SK-N-SH treated with all-trans-retinoic acid at 6 μM for 48 hours (cell line): Measurements from ENCODE around the gene IL10RA.

Source experiments
- ATAC-seq: fragments of 200-7000 bp; cut with Tn5 transposase; 3 replicates; pipeline ENCODE4 v1.9.1; 2020; ENCODE audit warnings: mild to moderate bottlenecking, moderate library complexity
- ARNTL ChIP-seq: fragments of 450-650 bp; formaldehyde crosslinking; IDR thresholded peaks from 2 replicates; pipeline ENCODE4 v1.5.0; 2020; ENCODE audit warnings: low read depth, mild to moderate bottlenecking, moderate library complexity, borderline replicate concordance
- BACH2 ChIP-seq: fragments of 250-450 bp; sonication (Bioruptor Pico); IDR thresholded peaks from 2 replicates; pipeline ENCODE4 v1.9.0; 2021; ENCODE audit warnings: mild to moderate bottlenecking, borderline replicate concordance
- ESRRG ChIP-seq: fragments of 250-450 bp; sonication (Bioruptor Pico); IDR thresholded peaks from 2 replicates; pipeline ENCODE4 v1.6.1; 2021; ENCODE audit warnings: mild to moderate bottlenecking
- GLIS3 ChIP-seq: fragments of 250-450 bp; sonication (Bioruptor Pico); IDR thresholded peaks from 2 replicates; pipeline ENCODE4 v1.5.0; 2020; ENCODE audit warnings: mild to moderate bottlenecking, moderate library complexity
- ISL1 ChIP-seq: fragments of 250-450 bp; sonication (Bioruptor Pico); IDR thresholded peaks from 2 replicates; pipeline ENCODE4 v2.1.2; 2022; ENCODE audit warnings: mild to moderate bottlenecking, moderate library complexity
- OSR1 ChIP-seq: fragments of 250-450 bp; sonication (Bioruptor Pico); IDR thresholded peaks from 2 replicates; pipeline ENCODE4 v1.8.0; 2022; ENCODE audit warnings: moderate library complexity, mild to moderate bottlenecking, inconsistent platforms
- PPARA ChIP-seq: fragments of 250-450 bp; sonication (Bioruptor Pico); IDR thresholded peaks from 2 replicates; pipeline ENCODE4 v1.5.0; 2020; ENCODE audit warnings: mild to moderate bottlenecking, borderline replicate concordance
- RARB ChIP-seq: fragments of 250-450 bp; sonication (Bioruptor Pico); IDR thresholded peaks from 2 replicates; pipeline ENCODE4 v1.8.0; 2021; ENCODE audit warnings: mild to moderate bottlenecking, moderate library complexity
- SNAI2 ChIP-seq: fragments of 250-450 bp; sonication (Bioruptor Pico); IDR thresholded peaks from 2 replicates; pipeline ENCODE4 v1.5.0; 2020; ENCODE audit warnings: mild to moderate bottlenecking, moderate library complexity
- TCF4 ChIP-seq: fragments of 250-450 bp; sonication (Bioruptor Pico); IDR thresholded peaks from 2 replicates; pipeline ENCODE4 v1.8.0; 2021; ENCODE audit warnings: mild to moderate bottlenecking, moderate library complexity, borderline replicate concordance
- TOX ChIP-seq: fragments of 250-450 bp; sonication (Bioruptor Pico); IDR thresholded peaks from 2 replicates; pipeline ENCODE4 v1.8.0; 2021; ENCODE audit warnings: mild to moderate bottlenecking, moderate library complexity, borderline replicate concordance
- ZC3H10 ChIP-seq: fragments of 250-450 bp; sonication (Bioruptor Pico); IDR thresholded peaks from 2 replicates; pipeline ENCODE4 v1.5.1; 2021; ENCODE audit warnings: mild to moderate bottlenecking, moderate library complexity
- ZFP3 ChIP-seq: fragments of 250-450 bp; sonication (Bioruptor Pico); IDR thresholded peaks from 2 replicates; pipeline ENCODE4 v1.5.0; 2020; ENCODE audit warnings: mild to moderate bottlenecking, moderate library complexity
- ZFP30 ChIP-seq: fragments of 450-650 bp; formaldehyde crosslinking; IDR thresholded peaks from 2 replicates; pipeline ENCODE4 v1.5.0; 2022; ENCODE audit warnings: mild to moderate bottlenecking, moderate library complexity
- ZNF565 ChIP-seq: fragments of 450-650 bp; formaldehyde crosslinking; conservative IDR thresholded peaks from 2 replicates; pipeline ENCODE4 v1.5.0; 2020; ENCODE audit warnings: low read depth, mild to moderate bottlenecking, moderate library complexity
- ZNF70 ChIP-seq: fragments of 450-650 bp; formaldehyde crosslinking; IDR thresholded peaks from 2 replicates; pipeline ENCODE4 v1.5.0; 2020; ENCODE audit warnings: mild to moderate bottlenecking, moderate library complexity
- TF ChIP-seq, protein P1 (sequence below): fragments of 250-450 bp; sonication (Bioruptor Pico); IDR thresholded peaks from 2 replicates; pipeline ENCODE4 v1.8.0; 2020; ENCODE audit warnings: mild to moderate bottlenecking, moderate library complexity, borderline replicate concordance
- TF ChIP-seq, protein P2 (sequence below): fragments of 250-450 bp; sonication (Bioruptor Pico); IDR thresholded peaks from 2 replicates; pipeline ENCODE4 v1.5.0; 2020; ENCODE audit warnings: mild to moderate bottlenecking, moderate library complexity
- TF ChIP-seq, protein P3 (sequence below): fragments of 250-450 bp; sonication (Bioruptor Pico); IDR thresholded peaks from 2 replicates; pipeline ENCODE4 v1.8.0; 2021; ENCODE audit warnings: low read depth, mild to moderate bottlenecking, moderate library complexity, borderline replicate concordance

The IL10RA gene

DNA sequence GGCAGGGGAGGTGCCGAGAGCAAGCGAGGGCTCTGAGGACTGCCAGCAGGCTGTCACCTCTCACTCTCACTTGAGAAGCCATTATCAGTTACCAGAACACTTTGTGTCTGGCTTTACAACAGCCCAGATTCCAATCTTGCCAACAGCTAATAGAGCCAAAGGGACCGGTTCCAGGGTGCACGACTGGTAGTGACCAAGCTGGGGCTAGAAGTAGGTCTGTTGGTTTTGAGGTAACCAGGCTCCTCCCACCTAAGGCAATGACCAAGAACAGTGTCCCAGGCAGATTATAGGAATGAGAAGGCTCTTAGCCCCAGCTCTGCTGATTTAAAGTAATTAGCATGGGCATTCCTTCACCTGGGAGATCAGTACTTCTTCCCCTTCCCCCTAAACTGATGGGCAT is 7.2 kb upstream of the IL10RA start (continued):
- TF ChIP-seq ZC3H10 (CRISPR knock-in tag) (no peak), ZFP3 (CRISPR knock-in tag) (no peak), ZNF70 (no peak), GLIS3 (CRISPR knock-in tag) (no peak), SNAI2 (CRISPR knock-in tag) (no peak)
- TF ChIP-seq, all 23 proteins: peak for 0

GRCh38 chr11:117979481-117980211 is 6.5 kb upstream of the IL10RA start:
- TF ChIP-seq ARNTL (CRISPR knock-in tag) (no peak), RARB (no peak), ZNF70 (no peak)
- ATAC-seq = no peak

DNA sequence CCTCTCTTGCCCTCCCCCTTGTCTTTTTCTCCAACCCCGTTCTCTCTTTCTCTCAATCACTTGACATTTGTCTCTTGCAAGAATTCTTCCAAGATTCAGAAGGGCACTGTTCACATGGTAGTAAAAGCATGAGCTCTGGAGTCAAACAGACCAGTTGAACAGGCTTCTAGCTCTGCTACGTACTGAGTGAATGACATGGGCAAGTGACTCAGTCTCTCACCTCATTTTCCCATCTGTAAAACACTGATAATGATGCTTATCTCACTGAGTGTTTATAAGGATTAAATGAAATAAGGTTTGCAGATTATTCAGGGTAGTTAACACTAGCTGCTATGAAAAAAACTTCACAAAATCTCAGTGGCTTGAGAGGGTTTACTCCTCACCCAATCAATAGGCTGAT is 5.9 kb upstream of the IL10RA start:
- ATAC-seq = no peak
- TF ChIP-seq ESRRG (CRISPR knock-in tag) = no peak

GRCh38 chr11:117980720-117981119 is 5.5 kb upstream of the IL10RA start:
- ATAC-seq = no peak
- TF ChIP-seq TCF4 (CRISPR knock-in tag) = no peak
- TF ChIP-seq, protein P1, sequence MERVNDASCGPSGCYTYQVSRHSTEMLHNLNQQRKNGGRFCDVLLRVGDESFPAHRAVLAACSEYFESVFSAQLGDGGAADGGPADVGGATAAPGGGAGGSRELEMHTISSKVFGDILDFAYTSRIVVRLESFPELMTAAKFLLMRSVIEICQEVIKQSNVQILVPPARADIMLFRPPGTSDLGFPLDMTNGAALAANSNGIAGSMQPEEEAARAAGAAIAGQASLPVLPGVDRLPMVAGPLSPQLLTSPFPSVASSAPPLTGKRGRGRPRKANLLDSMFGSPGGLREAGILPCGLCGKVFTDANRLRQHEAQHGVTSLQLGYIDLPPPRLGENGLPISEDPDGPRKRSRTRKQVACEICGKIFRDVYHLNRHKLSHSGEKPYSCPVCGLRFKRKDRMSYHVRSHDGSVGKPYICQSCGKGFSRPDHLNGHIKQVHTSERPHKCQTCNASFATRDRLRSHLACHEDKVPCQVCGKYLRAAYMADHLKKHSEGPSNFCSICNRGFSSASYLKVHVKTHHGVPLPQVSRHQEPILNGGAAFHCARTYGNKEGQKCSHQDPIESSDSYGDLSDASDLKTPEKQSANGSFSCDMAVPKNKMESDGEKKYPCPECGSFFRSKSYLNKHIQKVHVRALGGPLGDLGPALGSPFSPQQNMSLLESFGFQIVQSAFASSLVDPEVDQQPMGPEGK (CRISPR knock-in tag) = no peak
- TF ChIP-seq, protein P2, sequence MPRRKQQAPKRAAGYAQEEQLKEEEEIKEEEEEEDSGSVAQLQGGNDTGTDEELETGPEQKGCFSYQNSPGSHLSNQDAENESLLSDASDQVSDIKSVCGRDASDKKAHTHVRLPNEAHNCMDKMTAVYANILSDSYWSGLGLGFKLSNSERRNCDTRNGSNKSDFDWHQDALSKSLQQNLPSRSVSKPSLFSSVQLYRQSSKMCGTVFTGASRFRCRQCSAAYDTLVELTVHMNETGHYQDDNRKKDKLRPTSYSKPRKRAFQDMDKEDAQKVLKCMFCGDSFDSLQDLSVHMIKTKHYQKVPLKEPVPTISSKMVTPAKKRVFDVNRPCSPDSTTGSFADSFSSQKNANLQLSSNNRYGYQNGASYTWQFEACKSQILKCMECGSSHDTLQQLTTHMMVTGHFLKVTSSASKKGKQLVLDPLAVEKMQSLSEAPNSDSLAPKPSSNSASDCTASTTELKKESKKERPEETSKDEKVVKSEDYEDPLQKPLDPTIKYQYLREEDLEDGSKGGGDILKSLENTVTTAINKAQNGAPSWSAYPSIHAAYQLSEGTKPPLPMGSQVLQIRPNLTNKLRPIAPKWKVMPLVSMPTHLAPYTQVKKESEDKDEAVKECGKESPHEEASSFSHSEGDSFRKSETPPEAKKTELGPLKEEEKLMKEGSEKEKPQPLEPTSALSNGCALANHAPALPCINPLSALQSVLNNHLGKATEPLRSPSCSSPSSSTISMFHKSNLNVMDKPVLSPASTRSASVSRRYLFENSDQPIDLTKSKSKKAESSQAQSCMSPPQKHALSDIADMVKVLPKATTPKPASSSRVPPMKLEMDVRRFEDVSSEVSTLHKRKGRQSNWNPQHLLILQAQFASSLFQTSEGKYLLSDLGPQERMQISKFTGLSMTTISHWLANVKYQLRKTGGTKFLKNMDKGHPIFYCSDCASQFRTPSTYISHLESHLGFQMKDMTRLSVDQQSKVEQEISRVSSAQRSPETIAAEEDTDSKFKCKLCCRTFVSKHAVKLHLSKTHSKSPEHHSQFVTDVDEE (CRISPR knock-in tag) = no peak
- TF ChIP-seq, protein P3, sequence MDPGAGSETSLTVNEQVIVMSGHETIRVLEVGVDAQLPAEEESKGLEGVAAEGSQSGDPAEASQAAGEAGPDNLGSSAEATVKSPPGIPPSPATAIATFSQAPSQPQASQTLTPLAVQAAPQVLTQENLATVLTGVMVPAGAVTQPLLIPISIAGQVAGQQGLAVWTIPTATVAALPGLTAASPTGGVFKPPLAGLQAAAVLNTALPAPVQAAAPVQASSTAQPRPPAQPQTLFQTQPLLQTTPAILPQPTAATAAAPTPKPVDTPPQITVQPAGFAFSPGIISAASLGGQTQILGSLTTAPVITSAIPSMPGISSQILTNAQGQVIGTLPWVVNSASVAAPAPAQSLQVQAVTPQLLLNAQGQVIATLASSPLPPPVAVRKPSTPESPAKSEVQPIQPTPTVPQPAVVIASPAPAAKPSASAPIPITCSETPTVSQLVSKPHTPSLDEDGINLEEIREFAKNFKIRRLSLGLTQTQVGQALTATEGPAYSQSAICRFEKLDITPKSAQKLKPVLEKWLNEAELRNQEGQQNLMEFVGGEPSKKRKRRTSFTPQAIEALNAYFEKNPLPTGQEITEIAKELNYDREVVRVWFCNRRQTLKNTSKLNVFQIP (CRISPR knock-in tag) = no peak
- no peak for TF ChIP-seq OSR1 (CRISPR knock-in tag)
- TF ChIP-seq BACH2 (CRISPR knock-in tag) = no peak
- TF ChIP-seq RARB = no peak

GRCh38 chr11:117983163-117983475 is 3.1 kb upstream of the IL10RA start:
- no peak for ATAC-seq
- TF ChIP-seq ZC3H10 (CRISPR knock-in tag) (no peak), ESRRG (CRISPR knock-in tag) (no peak), ZNF565 (CRISPR knock-in tag) (no peak), BACH2 (CRISPR knock-in tag) (no peak), GLIS3 (CRISPR knock-in tag) (no peak), PPARA (CRISPR knock-in tag) (no peak), ZFP3 (CRISPR knock-in tag) (no peak), TOX (no peak), ZFP30 (no peak), SNAI2 (CRISPR knock-in tag) (no peak), ISL1 (CRISPR knock-in tag) (no peak), OSR1 (CRISPR knock-in tag) (no peak), ZNF70 (no peak), RARB (no peak)
- TF ChIP-seq, protein P2 (CRISPR knock-in tag) = no peak
